ENCODE measurements around the gene CELF2.

- TF ChIP-seq POLR2A (IDR thresholded peaks at IDR 0.05) (no peak), CTCF (IDR thresholded peaks at IDR 0.05) (no peak), POLR2AphosphoS5 (IDR thresholded peaks at IDR 0.05) (no peak), EP300 (IDR thresholded peaks at IDR 0.05) (no peak)
Measured at GRCh38 chr10:11168423-11169090, 150.9 kb downstream of the CELF2 start.

Measured in suprapubic skin (tissue), 4 donors.